HEK293T (cell line): Measurements from ENCODE around the gene SINHCAF.
"Not testable (repeated sequence)": the region's sequence is repeated elsewhere in the genome, so short reads cannot be mapped to it uniquely, and the experiment has no call there.

Experiments
- CTCF ChIA-PET: fragments of 350-600 bp; formaldehyde crosslinking; extraction: SDS; loops from one replicate; lab custom pipeline; 2021; ENCODE audit warnings: antibody characterized with exemption, inconsistent platforms; lab: Yijun Ruan, JAX
- POLR2A ChIA-PET: fragments of 350-600 bp; formaldehyde crosslinking; extraction: SDS; loops from one replicate; lab custom pipeline; 2020; ENCODE audit warnings: antibody characterized with exemption, inconsistent platforms; lab: Yijun Ruan, JAX
- DNase-seq: peaks from one replicate; pipeline ENCODE4 v3.0.0; 2012; ENCODE audit warnings: mixed read lengths; ENCODE audit errors: extremely low spot score
- ARNT ChIP-seq: fragments of 450-650 bp; IDR thresholded peaks from 2 replicates; pipeline ENCODE4 v1.6.1; 2017; ENCODE audit warnings: mild to moderate bottlenecking
- BHLHE40 ChIP-seq: fragments of 450-650 bp; IDR thresholded peaks from 2 replicates; pipeline ENCODE4 v1.6.1; 2016; ENCODE audit warnings: mild to moderate bottlenecking, moderate library complexity, borderline replicate concordance
- CTBP1 ChIP-seq: fragments of 450-650 bp; IDR thresholded peaks from 2 replicates; pipeline ENCODE4 v1.6.1; 2016; ENCODE audit warnings: borderline replicate concordance
- ELF4 ChIP-seq: fragments of 450-650 bp; IDR thresholded peaks from 2 replicates; pipeline ENCODE4 v1.6.1; 2017; ENCODE audit warnings: antibody characterized with exemption
- FOXA1 ChIP-seq: fragments of 450-650 bp; IDR thresholded peaks from 2 replicates; pipeline ENCODE4 v1.6.1; 2016; ENCODE audit warnings: mild to moderate bottlenecking
- FOXK2 ChIP-seq: fragments of 450-650 bp; IDR thresholded peaks from 2 replicates; pipeline ENCODE4 v1.6.1; 2016; ENCODE audit warnings: mild to moderate bottlenecking
- FOXM1 ChIP-seq: fragments of 450-650 bp; IDR thresholded peaks from 2 replicates; pipeline ENCODE4 v1.6.1; 2017; ENCODE audit warnings: mild to moderate bottlenecking, borderline replicate concordance
- HDGF ChIP-seq: fragments of 450-650 bp; IDR thresholded peaks from 2 replicates; pipeline ENCODE4 v1.6.1; 2017; ENCODE audit warnings: antibody characterized with exemption, borderline replicate concordance
- L3MBTL2 ChIP-seq: fragments of 450-650 bp; conservative IDR thresholded peaks from 2 replicates; pipeline ENCODE4 v1.6.1; 2016; ENCODE audit warnings: mild to moderate bottlenecking
- LEF1 ChIP-seq: fragments of 450-650 bp; IDR thresholded peaks from 2 replicates; pipeline ENCODE4 v1.6.1; 2017; ENCODE audit warnings: mild to moderate bottlenecking, borderline replicate concordance
- NFRKB ChIP-seq: fragments of 450-650 bp; IDR thresholded peaks from 2 replicates; pipeline ENCODE4 v1.6.1; 2016; ENCODE audit warnings: mild to moderate bottlenecking, moderate library complexity
- PKNOX1 ChIP-seq: fragments of 450-650 bp; IDR thresholded peaks from 2 replicates; pipeline ENCODE4 v1.6.1; 2016
- SP1 ChIP-seq: fragments of 450-650 bp; IDR thresholded peaks from 2 replicates; pipeline ENCODE4 v1.6.1; 2017
- SUZ12 ChIP-seq: fragments of 450-650 bp; IDR thresholded peaks from 2 replicates; pipeline ENCODE4 v1.6.1; 2016; ENCODE audit warnings: mild to moderate bottlenecking
- TARDBP ChIP-seq: fragments of 450-650 bp; IDR thresholded peaks from 2 replicates; pipeline ENCODE4 v1.6.1; 2016
- ZNF384 ChIP-seq: fragments of 450-650 bp; IDR thresholded peaks from 2 replicates; pipeline ENCODE4 v1.6.1; 2016

The SINHCAF gene

GRCh38 chr12:31259136-31259886, 66.6 kb downstream of the SINHCAF start:
- no peak for TF ChIP-seq FOXK2
- no peak for TF ChIP-seq L3MBTL2
- TF ChIP-seq BHLHE40: no peak
- TF ChIP-seq ARNT: no peak
- no peak for TF ChIP-seq ELF4
- no peak for TF ChIP-seq SP1
- no peak for TF ChIP-seq PKNOX1
- no peak for TF ChIP-seq NFRKB
- DNase-seq: no peak
- CTCF ChIA-PET: interaction anchor here (0.6 to 1.1 kb wide), 4 partner anchors 8 to 377 kb away, joined by 3 to 4 read pairs (median 3); no protein-coding TSS in a partner anchor
- POLR2A ChIA-PET: no interaction called here

DNA sequence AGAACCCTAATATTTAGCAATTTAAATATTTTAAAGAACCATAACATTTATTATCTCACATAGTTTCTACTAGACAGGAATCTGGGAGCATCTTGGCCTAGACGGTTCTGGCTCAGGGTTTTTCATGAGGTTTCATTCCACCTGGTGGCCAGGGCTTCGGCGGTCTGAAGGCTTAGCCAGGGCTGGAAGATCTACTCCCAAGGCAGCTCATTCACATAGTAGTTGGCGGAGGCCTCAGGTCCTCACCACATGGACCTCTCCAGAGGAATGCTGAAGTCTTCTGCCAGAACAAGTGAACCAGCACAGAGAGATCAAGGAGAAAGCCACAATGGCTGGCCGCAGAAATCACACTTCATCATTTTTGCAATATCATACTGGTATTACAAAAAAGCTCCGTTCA, 68.2 kb downstream of the SINHCAF start:
- DNase-seq: no peak
- TF ChIP-seq TARDBP (no peak), BHLHE40 (no peak), PKNOX1 (no peak), ARNT (no peak), NFRKB (no peak), ZNF384 (no peak), HDGF (no peak), L3MBTL2 (no peak), FOXK2 (no peak), FOXA1 (no peak), CTBP1 (no peak), SUZ12 (no peak), LEF1 (no peak), FOXM1 (no peak), SP1 (no peak), ELF4 (no peak)
- ChIA-PET CTCF (interaction anchor here (0.7 to 1.0 kb wide), 2 partner anchors 14 to 20 kb away, joined by 3 to 5 read pairs; no protein-coding TSS in a partner anchor), POLR2A (no interaction called here)

DNA sequence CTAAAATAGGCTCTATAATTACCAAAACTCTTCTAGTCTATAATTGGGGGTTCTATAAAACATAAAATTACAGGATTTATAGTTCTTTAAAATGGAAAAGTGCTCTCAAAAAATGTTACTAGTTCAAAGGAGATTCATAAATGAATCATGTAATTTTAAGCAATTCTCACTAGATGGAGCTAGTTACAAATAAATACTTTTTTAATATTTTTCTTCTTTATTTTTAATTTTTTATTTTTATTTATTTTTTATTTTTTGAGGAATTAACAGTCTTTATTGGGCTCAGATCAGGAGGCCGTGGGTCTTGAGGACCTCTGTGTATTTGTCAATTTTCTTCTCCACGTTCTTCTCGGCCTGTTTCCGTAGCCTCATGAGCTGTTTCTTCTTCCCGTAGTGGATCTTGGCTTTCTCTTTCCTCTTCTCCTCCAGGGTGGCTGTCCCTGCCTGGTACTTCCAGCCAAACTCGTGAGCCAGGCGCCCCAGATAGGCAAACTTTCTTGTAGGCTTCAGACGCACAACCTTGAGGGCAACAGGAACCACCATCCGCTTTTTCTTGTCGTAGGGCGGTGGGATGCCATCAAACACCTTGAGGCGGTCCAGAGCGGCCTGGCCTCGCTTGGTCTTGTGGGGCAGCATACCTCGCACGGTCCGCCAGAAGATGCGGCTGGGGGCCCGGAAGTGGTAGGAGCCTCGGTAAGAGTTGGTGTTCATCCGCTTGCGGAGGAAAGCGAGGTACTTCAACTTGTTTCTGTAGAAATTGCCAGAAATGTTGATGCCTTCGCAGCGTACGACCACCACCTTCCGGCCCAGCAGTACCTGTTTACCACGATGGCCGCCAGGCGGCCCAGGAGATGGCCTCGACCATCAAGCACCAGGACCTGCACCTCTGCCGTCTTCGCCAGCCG, 74.0 kb downstream of the SINHCAF start:
- DNase-seq: not testable (repeated sequence)
- ChIA-PET CTCF (interaction anchor here (0.7 to 1.8 kb wide), 12 partner anchors 8 to 384 kb away, joined by 3 to 12 read pairs (median 4); no protein-coding TSS in a partner anchor), POLR2A (interaction anchor here (0.9 kb wide), 1 partner anchor 74 kb away, joined by 3 read pairs; the partner anchor contains the start of gene SINHCAF)

DNA sequence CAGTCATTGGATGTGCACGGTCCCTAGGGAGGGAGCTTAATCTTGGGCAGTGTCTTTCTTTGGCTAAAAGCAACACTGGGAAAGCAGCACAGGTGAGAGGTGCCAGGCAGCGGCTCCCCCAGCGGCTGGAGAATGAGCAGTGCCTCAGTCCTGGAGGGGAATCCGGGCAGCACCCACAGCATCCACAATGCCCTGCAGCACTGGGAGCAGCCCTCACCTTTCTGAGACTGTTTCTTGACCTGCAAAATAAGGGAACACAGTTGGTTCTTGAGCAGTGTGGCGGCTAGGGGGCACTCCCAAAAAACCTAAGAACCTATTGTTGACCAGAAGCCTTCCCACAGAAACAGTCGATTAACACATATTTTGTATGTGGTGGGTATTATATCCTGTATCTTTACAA, 75.8 kb downstream of the SINHCAF start:
- POLR2A ChIA-PET: no interaction called here
- TF ChIP-seq HDGF (no peak), PKNOX1 (no peak), TARDBP (no peak), NFRKB (no peak), BHLHE40 (no peak), SP1 (no peak)
- no peak for DNase-seq
- CTCF ChIA-PET: interaction anchor here (1.2 to 1.3 kb wide), 2 partner anchors 12 to 22 kb away, joined by 3 to 5 read pairs; no protein-coding TSS in a partner anchor

- no peak for DNase-seq
- POLR2A ChIA-PET: no interaction called here
- CTCF ChIA-PET: no interaction called here
Measured at GRCh38 chr12:31249356-31249755, 76.6 kb downstream of the SINHCAF start.

More at GRCh38 chr12:31249356-31249755, 76.6 kb downstream of the SINHCAF start:
- TF ChIP-seq L3MBTL2 (no peak), ZNF384 (no peak), ELF4 (no peak), SP1 (no peak), CTBP1 (no peak), BHLHE40 (no peak), SUZ12 (no peak), FOXA1 (no peak), PKNOX1 (no peak), HDGF (no peak), NFRKB (no peak)
